HepG2 (cell line): ENCODE results near the gene ZNF584. TPM values are rescaled to one million over a fixed set of nuclear protein-coding genes. Genes with fewer than 3 reads are reported as not detected.

ENCODE experiments used
- ELF1 ChIP-seq: sonication (generic); formaldehyde crosslinking; IDR thresholded peaks from 2 replicates; pipeline ENCODE4 v1.4.0; 2020; ENCODE audit warnings: missing genetic modification reagents
- ELK4 ChIP-seq: sonication (generic); formaldehyde crosslinking; IDR thresholded peaks from 2 replicates; pipeline ENCODE4 v1.9.0; 2021; ENCODE audit warnings: missing genetic modification reagents, borderline replicate concordance
- EP300 ChIP-seq, 3 experiments: sonication (generic) in 1 of 3; formaldehyde crosslinking in 1 of 3; IDR thresholded peaks; 2 replicates each; pipeline versions ENCODE4 v1.5.1 to v1.6.1; 2011 to 2020; ENCODE audit warnings: low read depth in 2 of 3, low read length in 2 of 3, borderline replicate concordance in 1 of 3, improper control_type of control experiment in 1 of 3, mild to moderate bottlenecking in 1 of 3, missing genetic modification reagents in 1 of 3, moderate library complexity in 1 of 3
- HMGXB4 ChIP-seq, 2 experiments: sonication (generic) in 1 of 2; formaldehyde crosslinking in 1 of 2; IDR thresholded peaks; 2 replicates each; pipeline versions ENCODE4 v1.4.0 to v1.6.1; 2018 to 2020; ENCODE audit warnings: missing genetic modification reagents in 2 of 2, borderline replicate concordance in 1 of 2, low read depth in 1 of 2, mild to moderate bottlenecking in 1 of 2, missing biosample characterization in 1 of 2
- KDM5B ChIP-seq: sonication (generic); formaldehyde crosslinking; IDR thresholded peaks from 2 replicates; pipeline ENCODE4 v1.4.0; 2020; ENCODE audit warnings: missing genetic modification reagents, mild to moderate bottlenecking, borderline replicate concordance
- MTA3 ChIP-seq: sonication (generic); formaldehyde crosslinking; IDR thresholded peaks from 2 replicates; pipeline ENCODE4 v1.4.0; 2020; ENCODE audit warnings: missing genetic modification reagents
- RARA ChIP-seq: IDR thresholded peaks from 2 replicates; pipeline ENCODE4 v1.6.1; 2016; ENCODE audit warnings: missing genetic modification reagents, missing compliant biosample characterization
- RXRA ChIP-seq: sonication (generic); formaldehyde crosslinking; IDR thresholded peaks from 2 replicates; pipeline ENCODE4 v1.5.1; 2020; ENCODE audit warnings: missing genetic modification reagents
- RXRB ChIP-seq: IDR thresholded peaks from 2 replicates; pipeline ENCODE4 v1.6.1; 2016; ENCODE audit warnings: borderline replicate concordance, missing genetic modification reagents, missing compliant biosample characterization
- SMC3 ChIP-seq: IDR thresholded peaks from 2 replicates; pipeline ENCODE4 v1.6.1; 2011; ENCODE audit warnings: low read length, improper control_type of control experiment
- SP1 ChIP-seq, 2 experiments: fragments of 450-650 bp in 1 of 2; sonication (generic) in 1 of 2; formaldehyde crosslinking in 1 of 2; IDR thresholded peaks; 2 replicates each; pipeline versions ENCODE4 v1.4.0 to v1.6.1; 2016 to 2020; ENCODE audit warnings: missing genetic modification reagents in 1 of 2
- ZFP82 ChIP-seq: sonication (generic); formaldehyde crosslinking; IDR thresholded peaks from 2 replicates; pipeline ENCODE4 v1.5.1; 2020; ENCODE audit warnings: mild to moderate bottlenecking, missing genetic modification reagents, borderline replicate concordance
- ZFP90 ChIP-seq: sonication (generic); formaldehyde crosslinking; IDR thresholded peaks from 2 replicates; pipeline ENCODE4 v1.8.0; 2022; ENCODE audit warnings: missing genetic modification reagents, mild to moderate bottlenecking, inconsistent platforms, borderline replicate concordance
- ZNF430 ChIP-seq: sonication (generic); formaldehyde crosslinking; IDR thresholded peaks from 2 replicates; pipeline ENCODE4 v1.9.0; 2021; ENCODE audit warnings: mild to moderate bottlenecking, missing genetic modification reagents
- ZNF431 ChIP-seq: sonication (generic); formaldehyde crosslinking; IDR thresholded peaks from 2 replicates; pipeline ENCODE4 v1.9.0; 2022; ENCODE audit warnings: missing genetic modification reagents, low read depth, mild to moderate bottlenecking, borderline replicate concordance
- ZNF501 ChIP-seq: sonication (generic); formaldehyde crosslinking; IDR thresholded peaks from 2 replicates; pipeline ENCODE4 v1.5.1; 2020; ENCODE audit warnings: mild to moderate bottlenecking, moderate library complexity, missing genetic modification reagents
- ZNF609 ChIP-seq: sonication (generic); formaldehyde crosslinking; IDR thresholded peaks from 2 replicates; pipeline ENCODE4 v1.4.0; 2020; ENCODE audit warnings: mild to moderate bottlenecking, missing genetic modification reagents, borderline replicate concordance
- ZNF691 ChIP-seq: sonication (generic); formaldehyde crosslinking; IDR thresholded peaks from 2 replicates; pipeline ENCODE4 v1.4.0; 2020; ENCODE audit warnings: missing genetic modification reagents, low read depth, mild to moderate bottlenecking, borderline replicate concordance
- polyA plus RNA-seq, 8 experiments: library from polyadenylated mRNA; depleted of rRNA in 3 of 8; stranded (reverse) in 7 of 8; unstranded in 1 of 8; fragments of >200 nt; fragmentation: Illumina TruSeq in 4 of 8; extraction: Trizol in 4 of 8; gene quantifications; 2 replicates each; pipeline versions ENCODE4 v1.2.1 to v1.2.3, GENCODE V29; 2011 to 2016; ENCODE audit warnings: low read depth in 4 of 8, missing spikeins in 1 of 8, mixed read lengths in 1 of 8; ENCODE audit not compliant: insufficient read depth in 1 of 8
- total RNA-seq, 5 experiments: library from RNA; depleted of rRNA; stranded (reverse); fragments of >200 nt; fragmentation: Illumina TruSeq; extraction: Trizol; gene quantifications; 2 replicates each; pipeline ENCODE4 v1.2.3, GENCODE V29; 2016; ENCODE audit warnings: low read depth in 1 of 5

The ZNF584 gene
- total and polyA plus RNA-seq, 2 of the 13 experiments (the other 11 are each of a cell fraction or from before 2014, with no cell fraction given): 2.4 to 7.0 TPM

GRCh38 chr19:58406818-58407657 is 1.4 kb upstream of the ZNF584 start (continued):
- peak; percentile 54 for TF ChIP-seq RXRA (CRISPR knock-in tag)
- TF ChIP-seq ZFP82: no peak
- TF ChIP-seq ZNF501 (CRISPR knock-in tag): peak; percentile 0; the same call in 1 of the 2 replicates
- 0 out of 2 replicates have a peak, but pooled peaks have one; percentile 30 for TF ChIP-seq KDM5B
- TF ChIP-seq ZNF431: no peak
- TF ChIP-seq ZFP90 (CRISPR knock-in tag): no peak
- TF ChIP-seq ZNF609 (CRISPR knock-in tag): 0 out of 2 replicates have a peak, but pooled peaks have one; percentile 31
- peak; percentile 17; the same call in 1 of the 2 replicates for TF ChIP-seq SMC3
- TF ChIP-seq SP1 (IDR thresholded peaks at IDR 0.05): no peak
- TF ChIP-seq SP1 (CRISPR knock-in tag; IDR thresholded peaks at IDR 0.05): no peak
- TF ChIP-seq ZNF691: 0 out of 2 replicates have a peak, but pooled peaks have one; percentile 39
- no peak for TF ChIP-seq EP300 (IDR thresholded peaks at IDR 0.05; ENCODE audit: low read depth in 2 of 2, low read length in 2 of 2)
- TF ChIP-seq EP300 (CRISPR knock-in tag; IDR thresholded peaks at IDR 0.05; ENCODE audit: borderline replicate concordance): no peak
- no peak for TF ChIP-seq ELK4 (CRISPR knock-in tag)
- no peak for TF ChIP-seq MTA3 (CRISPR knock-in tag)
- no peak for TF ChIP-seq RARA (CRISPR knock-in tag)
- TF ChIP-seq HMGXB4 (CRISPR knock-in tag; IDR thresholded peaks at IDR 0.05; ENCODE audit: borderline replicate concordance in 1 of 2, low read depth in 1 of 2): peak in 1 of 2 experiments; percentile 9; a peak in 1 of 4 replicates
- TF ChIP-seq ELF1 (CRISPR knock-in tag): 0 out of 2 replicates have a peak, but pooled peaks have one; percentile 14
- TF ChIP-seq RXRB: peak; percentile 57
- TF ChIP-seq ZNF430: peak; percentile 82
